Stimulated activated CD4-positive, alpha-beta T cell treated with anti-CD3 and anti-CD28 coated beads, TNF-alpha, amount 100 ng/mL, for 1 hour (primary cell): Measurements from ENCODE around the gene PACS1.

Experiments
- DNase-seq, 3 donors: peaks; one replicate each; pipeline ENCODE4 v3.0.0-alpha.2; 2020; ENCODE audit warnings: low read depth in 3 of 3, low spot score in 1 of 3

PACS1 gene

DNA sequence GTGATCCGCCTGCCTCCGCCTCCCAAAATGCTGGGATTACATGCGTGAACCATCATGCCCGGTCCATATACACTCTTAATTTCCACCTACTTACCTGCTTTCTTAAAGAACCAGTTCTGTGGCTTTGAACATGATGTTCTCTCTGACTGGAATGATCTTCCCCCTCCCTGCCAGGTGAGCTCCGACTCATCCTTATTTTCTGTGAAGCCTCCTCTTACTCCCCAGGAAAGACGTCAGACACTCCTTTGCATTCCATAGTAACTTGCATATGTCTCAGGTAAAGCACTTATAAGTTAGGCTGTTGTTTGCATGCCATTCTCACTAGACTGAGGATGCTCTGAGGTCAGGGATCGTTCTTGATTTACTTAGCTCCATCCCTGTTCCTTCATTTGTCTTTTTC is 106.6 kb downstream of the PACS1 start:
- DNase-seq, result no peak

DNA sequence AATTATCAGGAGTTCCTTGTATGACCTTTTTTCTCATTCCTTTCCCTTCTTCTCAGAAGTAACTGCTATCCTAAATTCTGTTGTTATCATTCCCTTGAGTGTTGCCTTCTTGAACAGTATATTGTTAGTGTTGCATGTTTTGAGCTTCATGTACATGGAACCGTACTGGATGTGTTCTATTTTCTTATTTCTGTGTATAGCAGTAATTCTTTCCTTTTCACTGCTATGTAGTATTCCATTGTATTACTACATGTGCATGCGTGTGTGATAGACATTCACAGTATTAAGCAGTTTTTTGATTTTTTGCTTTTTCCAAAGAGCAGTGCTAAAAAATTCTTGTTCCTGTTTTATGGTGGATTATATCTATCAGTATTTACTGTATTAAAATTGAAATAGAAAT is 108.1 kb downstream of the PACS1 start:
- no peak for DNase-seq

- DNase-seq, result no peak
Observed at GRCh38 chr11:66178871-66179270, 108.8 kb downstream of the PACS1 start.

DNA sequence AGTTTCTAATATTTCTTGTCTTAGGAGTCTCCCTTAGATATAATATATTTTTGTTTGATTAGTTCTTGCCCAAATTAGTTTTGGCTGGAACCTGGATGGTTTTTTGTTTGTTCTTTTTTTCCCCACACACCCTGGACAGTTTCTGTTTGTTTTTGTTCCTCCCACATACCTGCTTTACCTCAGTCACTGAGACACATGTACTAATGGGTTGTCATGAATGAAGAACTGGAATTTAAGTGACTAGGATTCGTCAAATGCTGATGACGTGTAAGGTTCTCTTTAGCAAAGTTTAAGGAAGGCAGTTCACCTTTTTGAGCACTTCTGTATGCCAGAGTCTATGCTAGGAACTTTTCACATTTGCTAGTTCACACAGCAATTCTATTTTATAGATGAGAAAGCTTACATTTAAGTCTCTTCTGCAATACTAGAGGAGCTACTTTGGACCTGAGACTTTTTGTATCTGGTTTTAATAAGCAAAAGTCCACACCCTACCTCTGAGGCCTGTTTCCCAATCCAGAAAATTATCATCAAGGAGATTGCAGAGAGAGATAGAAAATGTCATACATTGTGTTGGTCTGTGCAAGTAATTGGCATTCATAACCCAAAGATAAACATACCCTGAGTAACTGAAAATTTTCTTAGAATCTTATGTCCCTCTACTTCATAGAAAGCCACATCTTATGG is 111.7 kb downstream of the PACS1 start:
- no peak for DNase-seq

- DNase-seq, result no peak
Observed at GRCh38 chr11:66183494-66184048, 113.5 kb downstream of the PACS1 start.

DNA sequence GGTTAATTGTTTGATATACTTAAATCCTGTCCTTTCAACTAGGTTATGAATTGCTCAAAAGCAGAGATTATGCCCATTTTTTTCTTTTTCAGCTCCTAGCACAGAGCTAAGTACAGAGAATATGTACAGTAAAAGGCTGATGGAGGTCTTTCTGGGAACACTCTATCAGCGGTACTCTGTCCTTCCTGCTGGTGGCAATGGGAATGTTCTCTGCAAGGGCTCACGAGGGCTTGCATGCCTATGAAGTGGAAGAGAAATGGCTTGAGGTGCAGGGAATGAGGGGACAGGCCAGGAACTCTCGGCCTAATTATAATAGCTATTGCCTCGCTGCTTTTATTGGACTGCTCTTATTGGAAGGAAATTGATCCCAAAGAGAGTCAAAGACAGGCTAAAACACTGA is 114.7 kb downstream of the PACS1 start:
- DNase-seq, result no peak

DNA sequence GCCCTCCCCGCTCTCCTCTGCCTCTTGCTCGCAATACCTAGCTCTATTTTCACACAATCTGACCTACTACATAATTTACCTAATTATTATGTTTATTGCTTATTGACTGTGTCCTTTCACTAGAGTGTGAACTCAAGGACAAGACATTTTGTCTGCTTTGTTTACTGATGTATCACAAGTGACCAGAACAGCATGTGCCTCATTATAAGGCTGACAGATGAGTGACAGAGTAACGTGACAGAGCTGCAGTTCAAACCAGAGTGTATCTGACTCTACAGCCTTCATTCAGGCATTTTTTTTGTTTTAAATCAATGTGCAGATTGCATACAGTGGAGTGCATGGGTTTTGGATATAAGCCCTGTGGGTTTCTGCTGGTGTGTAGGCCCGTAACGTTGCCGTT is 116.4 kb downstream of the PACS1 start:
- no peak for DNase-seq

DNA sequence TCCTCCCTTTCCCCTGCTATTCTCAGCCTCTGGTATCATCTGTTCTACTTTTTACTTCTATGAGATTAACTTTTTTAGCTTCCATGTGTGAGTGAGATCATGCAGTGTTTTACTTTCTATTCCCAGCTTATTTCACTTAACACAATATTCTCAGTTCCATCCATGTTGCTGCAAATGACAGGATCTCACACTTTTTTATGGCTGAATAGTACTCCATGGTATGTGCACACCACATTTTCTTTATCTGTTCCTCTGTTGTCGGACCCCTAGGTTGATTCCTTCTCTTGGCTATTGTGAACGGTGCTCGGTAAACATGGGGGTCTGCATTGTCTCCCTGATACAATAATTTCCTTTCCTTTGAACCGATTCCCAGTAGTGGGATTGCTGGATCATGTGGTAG is 117.4 kb downstream of the PACS1 start:
- DNase-seq, result no peak

- no peak for DNase-seq
Observed at GRCh38 chr11:66188580-66188979, 118.5 kb downstream of the PACS1 start.

DNA sequence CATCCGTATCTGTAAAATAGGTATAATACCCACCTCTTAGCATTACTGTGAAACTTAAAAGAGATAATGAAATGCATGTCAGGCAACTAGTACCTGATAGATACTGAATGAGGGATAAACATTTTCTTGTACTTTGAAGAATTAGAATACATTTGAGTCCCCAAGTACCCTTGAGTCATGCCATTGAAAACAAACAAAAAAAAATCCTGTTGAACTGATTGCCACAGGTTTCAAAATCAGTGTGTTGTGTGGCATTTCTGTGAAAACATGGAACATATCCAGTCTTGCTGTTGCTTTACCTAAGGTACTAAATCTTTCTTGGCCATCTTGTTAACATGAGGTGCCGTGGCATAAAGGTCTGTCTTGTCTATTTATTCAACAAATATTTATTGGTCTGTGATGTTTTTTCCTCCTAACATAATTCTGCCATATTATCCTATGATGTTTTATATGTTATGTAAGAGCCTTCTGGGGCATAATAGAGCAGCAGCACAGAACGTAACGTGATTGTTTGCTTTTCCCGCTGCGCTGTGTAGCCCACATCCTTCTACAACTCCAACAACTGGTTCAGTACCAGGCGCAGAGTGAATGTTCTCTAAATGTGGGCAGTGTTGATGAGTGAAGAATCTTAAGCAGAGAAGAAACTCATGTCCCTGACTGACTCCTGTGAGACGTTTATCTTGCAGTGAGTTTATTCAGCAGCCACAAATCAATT is 119.1 kb downstream of the PACS1 start:
- no peak for DNase-seq

- DNase-seq, result no peak
Observed at GRCh38 chr11:66190786-66191185, 120.7 kb downstream of the PACS1 start.

DNA sequence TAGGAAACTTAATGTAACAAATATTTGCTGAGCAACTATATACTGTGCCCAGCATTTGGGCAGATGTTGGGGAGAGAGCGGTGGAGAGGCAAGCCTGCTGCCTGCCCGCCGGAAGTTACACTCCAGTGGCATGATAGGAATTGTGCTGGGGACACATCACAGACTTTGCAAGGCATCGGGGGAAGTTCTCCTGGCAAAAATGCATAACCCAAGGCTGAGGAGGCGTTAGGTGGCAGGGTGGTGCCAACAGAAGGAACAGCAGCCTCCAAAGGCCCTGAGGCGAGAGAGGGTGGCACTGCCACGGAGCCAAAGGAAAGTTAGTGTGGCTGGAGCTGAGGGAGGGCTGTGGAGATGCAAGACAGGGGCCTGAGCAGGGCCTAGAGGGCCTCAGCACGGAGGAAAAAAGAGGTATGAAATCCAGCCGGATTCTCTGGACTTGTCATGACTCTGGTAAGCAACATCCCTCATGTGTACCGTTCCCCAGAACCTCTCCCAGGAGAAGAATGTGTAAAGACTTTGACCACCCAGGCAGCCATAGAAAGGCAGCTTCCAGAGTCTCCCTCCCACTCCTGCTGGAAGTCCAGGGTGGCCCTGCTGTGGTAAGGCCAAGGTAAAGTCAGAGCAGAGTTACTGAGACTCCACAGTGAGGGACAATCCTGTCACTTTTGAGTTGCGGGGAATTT is 122.2 kb downstream of the PACS1 start:
- no peak for DNase-seq

- DNase-seq, result no peak
Observed at GRCh38 chr11:66194391-66194790, 124.3 kb downstream of the PACS1 start.

- no peak for DNase-seq
Observed at GRCh38 chr11:66195867-66196266, 125.8 kb downstream of the PACS1 start.

GRCh38 chr11:66203847-66204246 is 133.8 kb downstream of the PACS1 start:
- no peak for DNase-seq

GRCh38 chr11:66204412-66204811 is 134.3 kb downstream of the PACS1 start:
- DNase-seq, result no peak

DNA sequence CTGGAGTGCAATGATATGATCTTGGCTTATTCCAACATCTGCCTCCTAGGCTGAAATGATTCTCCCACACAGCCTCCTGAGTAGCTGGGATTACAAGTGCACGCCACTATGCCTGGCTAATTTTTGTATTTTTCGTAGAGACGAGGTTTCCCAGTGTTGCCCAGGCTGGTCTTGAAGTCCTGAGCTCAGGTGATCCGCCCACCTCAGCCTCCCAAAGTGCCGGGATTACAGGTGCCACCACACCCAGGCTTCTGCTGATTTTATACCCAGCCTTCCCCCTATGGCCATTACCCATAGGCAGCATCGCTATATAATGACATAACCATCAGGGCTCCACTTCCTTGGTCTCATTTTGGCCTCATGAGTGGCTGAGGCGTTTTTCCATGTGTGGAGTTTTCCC is 137.7 kb downstream of the PACS1 start:
- no peak for DNase-seq

DNA sequence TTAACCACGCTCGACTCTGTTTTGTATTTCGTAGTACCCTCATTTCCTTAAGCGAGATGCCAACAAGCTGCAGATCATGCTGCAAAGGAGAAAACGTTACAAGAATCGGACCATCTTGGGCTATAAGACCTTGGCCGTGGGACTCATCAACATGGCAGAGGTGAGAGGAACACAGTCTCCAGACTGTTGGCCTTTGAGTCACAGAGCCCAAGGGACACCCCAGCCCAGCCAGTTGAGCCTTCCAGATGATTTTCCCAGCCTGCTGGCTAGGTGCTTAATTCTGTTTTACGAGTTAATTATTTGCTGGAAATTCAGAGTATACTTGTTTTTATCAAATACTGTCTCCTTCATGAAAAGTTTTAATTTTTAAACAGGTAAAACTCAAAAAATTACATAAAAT is 141.0 kb downstream of the PACS1 start:
- DNase-seq, result no peak

DNA sequence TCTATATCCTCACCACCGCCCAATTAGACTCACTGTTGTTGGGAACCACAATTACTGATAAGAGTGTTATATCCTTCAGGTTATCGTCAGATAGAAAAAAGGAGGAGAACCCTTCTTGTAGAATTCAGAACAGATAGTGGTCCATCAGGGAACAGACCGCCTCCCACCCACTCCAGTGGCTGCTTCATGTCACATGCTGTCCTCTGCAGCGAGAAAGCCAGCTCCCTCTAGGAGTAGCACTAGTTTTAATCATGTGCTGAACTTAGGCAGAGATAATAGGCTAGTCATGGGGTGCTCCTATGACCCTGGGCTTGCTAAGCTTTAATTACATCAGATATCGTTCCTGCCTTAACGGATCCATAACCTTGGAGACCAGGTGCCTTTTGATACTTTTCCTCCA is 146.8 kb downstream of the PACS1 start:
- DNase-seq, result no peak

GRCh38 chr11:66218036-66218435 is 148.0 kb downstream of the PACS1 start:
- DNase-seq, result no peak

DNA sequence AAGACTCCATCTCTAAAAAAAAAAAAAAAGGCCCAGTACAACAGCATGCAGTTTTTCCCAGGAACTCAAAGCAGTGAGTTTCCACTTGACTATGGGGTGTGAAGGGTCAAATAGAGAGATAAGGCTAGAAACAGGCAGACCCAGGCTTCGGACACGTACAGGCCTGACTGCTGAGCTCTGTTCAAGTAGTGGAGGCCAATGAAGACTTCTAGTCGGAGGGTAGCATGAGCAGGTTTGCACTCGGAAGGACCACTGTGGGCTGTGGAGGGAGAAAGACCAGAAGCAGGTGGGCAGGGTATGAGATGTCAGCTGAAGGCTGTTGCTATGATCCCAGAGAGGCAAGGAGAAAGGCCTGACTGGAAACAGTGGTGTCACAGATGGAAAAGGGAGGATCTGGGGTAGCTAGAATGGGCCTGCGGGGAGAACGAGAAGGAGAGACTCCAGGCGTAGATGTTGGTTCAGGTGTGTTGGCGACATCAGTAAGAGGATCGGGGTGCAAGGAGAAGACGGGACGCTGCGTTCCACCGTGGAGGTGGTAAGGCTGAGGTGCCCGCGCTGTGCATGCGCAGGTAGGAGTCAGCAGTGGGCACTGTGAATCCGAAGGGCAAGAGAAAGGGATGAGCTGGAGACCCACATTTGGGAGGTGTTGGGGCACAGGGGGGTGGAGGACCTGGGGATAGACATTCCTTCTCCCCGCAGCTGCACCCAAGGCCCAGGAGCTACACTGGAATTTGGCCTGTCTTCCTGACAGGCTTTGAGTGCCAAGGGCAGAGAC is 149.0 kb downstream of the PACS1 start:
- no peak for DNase-seq
